Measurements from ENCODE around the gene KDF1.
"Not testable (repeated sequence)": the region's sequence is repeated elsewhere in the genome, so short reads cannot be mapped to it uniquely, and the experiment has no call there.

Gene KDF1

DNA sequence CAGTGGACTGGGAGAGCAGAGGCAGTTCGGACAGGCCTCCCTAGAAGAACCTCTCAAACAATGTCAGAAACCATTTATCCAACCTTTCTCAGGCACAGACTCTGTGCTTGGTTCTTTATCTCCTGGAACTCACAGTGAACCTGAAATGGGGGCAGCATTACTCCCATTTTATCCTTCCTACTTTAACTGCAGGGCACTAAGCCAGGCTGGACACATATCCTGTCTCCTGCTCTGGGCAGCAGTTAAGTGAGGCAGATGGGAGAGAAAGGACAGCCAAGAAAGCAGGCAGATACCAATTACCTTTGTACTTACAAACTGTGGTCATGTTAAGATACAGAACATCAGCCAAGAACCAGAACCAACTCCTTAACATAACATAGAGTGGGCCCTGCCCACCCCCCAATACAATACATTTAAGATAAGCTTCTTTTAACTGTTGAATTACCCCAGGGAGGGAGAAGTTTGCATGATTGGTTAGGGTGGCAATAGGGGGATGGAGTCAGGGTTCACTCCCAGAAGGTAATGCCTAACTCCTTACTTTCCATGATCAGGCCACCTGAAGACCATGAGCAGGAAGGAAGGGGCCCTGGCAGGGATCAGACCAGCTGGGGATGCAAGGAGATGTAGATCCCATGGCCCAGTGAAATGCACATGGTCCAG lies 10.9 kb downstream of the KDF1 start:
- DNase-seq: no peak
- no peak overlapping the region for H3K27ac ChIP-seq
- no peak overlapping the region for H3K4me3 ChIP-seq (ENCODE audit: low read depth, low read length)
- H3K36me3 ChIP-seq: peaks cover 32% of the 10 kb centered on the region
- H3K9me3 ChIP-seq (ENCODE audit: severe bottlenecking): no peaks in the 10 kb centered on the region
- H3K27me3 ChIP-seq (ENCODE audit: insufficient read depth, low read depth, severe bottlenecking): no peaks in the 10 kb centered on the region
- TF ChIP-seq, protein P1, sequence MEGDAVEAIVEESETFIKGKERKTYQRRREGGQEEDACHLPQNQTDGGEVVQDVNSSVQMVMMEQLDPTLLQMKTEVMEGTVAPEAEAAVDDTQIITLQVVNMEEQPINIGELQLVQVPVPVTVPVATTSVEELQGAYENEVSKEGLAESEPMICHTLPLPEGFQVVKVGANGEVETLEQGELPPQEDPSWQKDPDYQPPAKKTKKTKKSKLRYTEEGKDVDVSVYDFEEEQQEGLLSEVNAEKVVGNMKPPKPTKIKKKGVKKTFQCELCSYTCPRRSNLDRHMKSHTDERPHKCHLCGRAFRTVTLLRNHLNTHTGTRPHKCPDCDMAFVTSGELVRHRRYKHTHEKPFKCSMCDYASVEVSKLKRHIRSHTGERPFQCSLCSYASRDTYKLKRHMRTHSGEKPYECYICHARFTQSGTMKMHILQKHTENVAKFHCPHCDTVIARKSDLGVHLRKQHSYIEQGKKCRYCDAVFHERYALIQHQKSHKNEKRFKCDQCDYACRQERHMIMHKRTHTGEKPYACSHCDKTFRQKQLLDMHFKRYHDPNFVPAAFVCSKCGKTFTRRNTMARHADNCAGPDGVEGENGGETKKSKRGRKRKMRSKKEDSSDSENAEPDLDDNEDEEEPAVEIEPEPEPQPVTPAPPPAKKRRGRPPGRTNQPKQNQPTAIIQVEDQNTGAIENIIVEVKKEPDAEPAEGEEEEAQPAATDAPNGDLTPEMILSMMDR (IDR thresholded peaks at IDR 0.05; ENCODE audit: low read depth, low read length): no peak

DNA sequence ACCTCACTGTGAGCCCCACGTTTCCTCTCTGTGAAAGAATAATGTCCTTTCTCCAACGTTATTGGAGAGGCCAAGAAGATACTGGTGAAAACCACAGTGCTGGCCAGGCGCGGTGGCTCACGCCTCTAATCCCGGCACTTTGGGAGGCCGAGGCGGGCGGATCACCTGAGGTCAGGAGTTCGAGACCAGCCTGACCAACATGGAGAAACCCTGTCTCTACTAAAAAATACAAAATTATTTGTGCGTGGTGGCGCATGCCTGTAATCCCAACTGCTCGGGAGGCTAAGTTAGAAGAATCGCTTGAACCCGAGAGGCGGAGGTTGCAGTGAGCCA lies 11.6 kb downstream of the KDF1 start:
- not testable (repeated sequence) for H3K4me3 ChIP-seq (ENCODE audit: low read depth, low read length); H3K27me3 ChIP-seq (ENCODE audit: insufficient read depth, low read depth, severe bottlenecking); DNase-seq; H3K9me3 ChIP-seq (ENCODE audit: severe bottlenecking); H3K27ac ChIP-seq
- peaks cover 39% of the 10 kb centered on the region for H3K36me3 ChIP-seq

DNA sequence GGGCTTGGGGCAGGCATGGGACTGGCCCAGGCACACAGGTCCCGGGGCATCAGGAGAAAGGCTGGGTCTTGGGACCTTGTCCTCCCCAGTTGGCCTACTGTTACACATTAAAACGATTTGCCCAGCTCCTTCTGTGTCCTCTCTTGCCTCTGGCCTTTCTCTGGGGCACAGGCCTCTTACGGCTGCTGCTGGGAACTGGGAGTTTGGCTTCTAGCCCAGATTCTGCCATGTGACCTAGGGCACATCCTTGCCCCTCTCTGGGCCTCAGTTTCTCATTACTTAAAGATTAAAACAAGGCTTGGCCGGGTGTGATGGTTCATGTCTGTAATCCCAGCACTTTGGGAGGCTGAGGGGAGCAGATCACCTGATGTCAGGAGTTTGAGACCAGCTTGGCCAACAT lies 14.0 kb downstream of the KDF1 start:
- TF ChIP-seq, protein P1 (IDR thresholded peaks at IDR 0.05; ENCODE audit: low read depth, low read length): no peak
- no peak for DNase-seq
- no peak overlapping the region for H3K4me3 ChIP-seq (ENCODE audit: low read depth, low read length)
- peaks cover 63% of the 10 kb centered on the region for H3K36me3 ChIP-seq
- H3K27me3 ChIP-seq (ENCODE audit: insufficient read depth, low read depth, severe bottlenecking): no peaks in the 10 kb centered on the region
- H3K27ac ChIP-seq: no peak overlapping the region
- no peaks in the 10 kb centered on the region for H3K9me3 ChIP-seq (ENCODE audit: severe bottlenecking)

DNA sequence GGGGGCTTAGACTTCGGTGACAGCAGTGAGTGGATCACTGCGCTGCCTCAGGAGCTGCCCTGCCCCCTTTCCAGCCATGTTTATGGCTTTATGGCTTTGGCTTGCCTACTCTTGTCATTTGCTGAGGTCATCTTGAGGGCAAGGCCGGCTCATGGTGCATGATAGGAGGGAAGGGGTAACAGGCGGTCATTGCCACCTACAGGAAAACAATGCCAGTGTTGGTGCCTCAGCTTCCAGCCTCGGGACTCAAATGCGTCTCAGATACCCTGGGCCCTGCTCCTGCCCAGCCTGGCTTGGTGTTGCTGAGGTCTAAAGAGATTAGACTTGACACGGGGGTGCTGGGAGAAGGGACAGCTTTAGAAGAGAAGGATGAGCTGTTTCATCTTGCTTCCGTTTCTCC lies 14.5 kb downstream of the KDF1 start:
- Histone ChIP-seq H3K27me3 (ENCODE audit: insufficient read depth, low read depth, severe bottlenecking) (no peaks in the 10 kb centered on the region), H3K27ac (no peak overlapping the region), H3K4me3 (ENCODE audit: low read depth, low read length) (no peak overlapping the region), H3K9me3 (ENCODE audit: severe bottlenecking) (no peaks in the 10 kb centered on the region), H3K36me3 (peaks cover 65% of the 10 kb centered on the region)
- TF ChIP-seq, protein P1 (IDR thresholded peaks at IDR 0.05; ENCODE audit: low read depth, low read length): no peak
- no peak for DNase-seq

DNA sequence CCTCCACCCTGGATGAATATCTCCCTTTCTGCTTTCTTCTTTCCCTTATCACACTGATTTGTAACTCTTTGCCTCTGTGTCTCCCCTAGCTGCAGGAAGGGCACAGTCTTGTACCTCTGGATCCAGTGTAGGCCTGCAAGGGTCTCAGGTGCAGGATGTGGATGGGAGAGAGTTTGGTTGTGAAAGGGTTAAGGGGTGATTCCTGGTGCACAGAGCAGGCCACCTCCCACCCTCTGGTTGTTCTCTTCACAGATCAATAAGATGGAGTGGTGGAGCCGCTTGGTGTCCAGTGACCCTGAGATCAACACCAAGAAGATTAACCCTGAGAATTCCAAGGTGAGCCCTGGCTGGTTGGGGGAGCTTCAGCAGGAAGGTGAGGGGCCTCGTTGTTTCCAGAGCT lies 15.1 kb downstream of the KDF1 start:
- Histone ChIP-seq H3K36me3 (peaks cover 71% of the 10 kb centered on the region), H3K27ac (no peak overlapping the region), H3K4me3 (ENCODE audit: low read depth, low read length) (no peak overlapping the region), H3K9me3 (ENCODE audit: severe bottlenecking) (no peaks in the 10 kb centered on the region), H3K27me3 (ENCODE audit: insufficient read depth, low read depth, severe bottlenecking) (no peaks in the 10 kb centered on the region)
- no peak for DNase-seq
- TF ChIP-seq, protein P1 (IDR thresholded peaks at IDR 0.05; ENCODE audit: low read depth, low read length): no peak

DNA sequence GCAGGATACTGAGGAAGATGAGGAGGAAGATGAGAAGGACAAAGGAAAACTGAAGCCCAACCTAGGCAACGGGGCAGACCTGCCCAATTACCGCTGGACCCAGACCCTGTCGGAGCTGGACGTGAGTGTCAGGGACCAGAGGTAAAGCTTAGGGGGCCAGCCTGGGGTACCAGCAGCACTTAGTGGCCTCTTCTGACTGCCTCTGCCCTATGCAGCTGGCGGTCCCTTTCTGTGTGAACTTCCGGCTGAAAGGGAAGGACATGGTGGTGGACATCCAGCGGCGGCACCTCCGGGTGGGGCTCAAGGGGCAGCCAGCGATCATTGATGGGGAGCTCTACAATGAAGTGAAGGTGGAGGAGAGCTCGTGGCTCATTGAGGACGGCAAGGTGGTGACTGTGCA lies 17.6 kb downstream of the KDF1 start:
- no peak overlapping the region for H3K27ac ChIP-seq
- TF ChIP-seq, protein P1 (IDR thresholded peaks at IDR 0.05; ENCODE audit: low read depth, low read length): no peak

More for the DNA sequence above, 17.6 kb downstream of the KDF1 start:
- Histone ChIP-seq H3K36me3 (peaks cover 93% of the 10 kb centered on the region), H3K4me3 (ENCODE audit: low read depth, low read length) (no peak overlapping the region), H3K27me3 (ENCODE audit: insufficient read depth, low read depth, severe bottlenecking) (no peaks in the 10 kb centered on the region), H3K9me3 (ENCODE audit: severe bottlenecking) (no peaks in the 10 kb centered on the region)
- no peak for DNase-seq
